ENCODE measurements around the gene ARMC12.

Gene ARMC12

DNA sequence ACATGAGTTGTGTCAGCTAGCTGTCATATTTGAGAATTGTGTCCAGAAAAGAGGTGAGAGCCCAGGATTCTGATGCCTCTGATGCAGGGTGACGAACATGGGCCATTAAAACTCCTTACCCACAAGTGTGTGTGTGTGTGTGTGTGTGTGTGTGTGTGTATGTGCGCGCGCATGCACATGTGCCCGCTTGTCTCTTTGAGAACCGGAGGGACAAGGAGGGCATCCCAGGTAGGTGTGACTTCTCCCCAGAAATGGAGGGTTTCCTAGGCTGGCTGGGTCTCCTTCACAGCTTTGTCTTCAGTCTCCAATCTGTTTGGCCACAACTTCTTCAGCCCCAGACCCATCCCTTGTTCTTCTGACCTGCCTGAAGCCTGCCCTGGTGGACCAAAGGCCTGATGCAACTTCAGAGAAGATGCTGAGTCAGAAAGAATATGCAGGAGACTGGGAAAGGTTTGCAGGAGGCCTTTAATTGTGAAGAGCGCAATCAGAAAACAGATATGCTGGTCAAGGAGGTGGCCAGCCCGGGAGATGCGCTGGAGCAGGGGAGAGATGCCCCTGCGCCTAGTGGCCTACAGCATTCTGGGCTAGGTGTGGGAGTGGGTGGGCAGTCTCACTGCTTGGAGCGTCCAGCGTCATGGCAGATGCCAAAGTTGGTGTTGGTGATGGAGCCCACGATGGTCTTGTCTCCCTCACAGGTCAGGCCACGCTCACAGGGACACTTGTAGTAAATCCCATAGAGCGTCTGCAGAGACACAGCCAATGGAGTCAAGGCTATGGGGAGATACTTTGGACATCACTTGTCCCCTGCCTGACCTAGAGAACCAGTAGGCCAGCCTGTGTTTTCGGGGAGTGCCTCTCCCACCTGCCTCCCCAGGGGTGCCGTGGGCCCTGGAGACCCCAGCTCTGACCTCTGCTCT lies 58.0 kb downstream of the ARMC12 start:
- Histone ChIP-seq H3K4me1 (ENCODE audit: control insufficient read depth, insufficient read depth, low read length) (peaks cover 17% of the 10 kb centered on the region), H3K4me3 (ENCODE audit: low read depth, low read length) (no peak overlapping the region), H3K36me3 (ENCODE audit: control insufficient read depth, insufficient read depth, low read length) (no peaks in the 10 kb centered on the region), H3K9me3 (ENCODE audit: control insufficient read depth, insufficient read depth, low read depth, low read length) (no peaks in the 10 kb centered on the region), H3K9ac (ENCODE audit: low read length) (no peak overlapping the region), H3K27ac (ENCODE audit: low read depth, low read length) (no peak overlapping the region), H3K27me3 (ENCODE audit: control insufficient read depth, insufficient read depth, low read length) (no peaks in the 10 kb centered on the region)

- no peaks in the 10 kb centered on the region for H3K36me3 ChIP-seq (ENCODE audit: control insufficient read depth, insufficient read depth, low read length)
- no peak overlapping the region for H3K27ac ChIP-seq (ENCODE audit: low read depth, low read length)
- H3K9me3 ChIP-seq (ENCODE audit: control insufficient read depth, insufficient read depth, low read depth, low read length), result no peaks in the 10 kb centered on the region
- peaks cover 17% of the 10 kb centered on the region for H3K4me1 ChIP-seq (ENCODE audit: control insufficient read depth, insufficient read depth, low read length)
- no peak overlapping the region for H3K4me3 ChIP-seq (ENCODE audit: low read depth, low read length)
- no peaks in the 10 kb centered on the region for H3K27me3 ChIP-seq (ENCODE audit: control insufficient read depth, insufficient read depth, low read length)
- H3K9ac ChIP-seq (ENCODE audit: low read length), result no peak overlapping the region
Measured at GRCh38 chr6:35795453-35796071, 58.7 kb downstream of the ARMC12 start.

GRCh38 chr6:35796236-35796635 lies 59.4 kb downstream of the ARMC12 start:
- Histone ChIP-seq H3K27me3 (ENCODE audit: control insufficient read depth, insufficient read depth, low read length) (no peaks in the 10 kb centered on the region), H3K36me3 (ENCODE audit: control insufficient read depth, insufficient read depth, low read length) (no peaks in the 10 kb centered on the region), H3K9me3 (ENCODE audit: control insufficient read depth, insufficient read depth, low read depth, low read length) (no peaks in the 10 kb centered on the region), H3K27ac (ENCODE audit: low read depth, low read length) (no peak overlapping the region), H3K4me1 (ENCODE audit: control insufficient read depth, insufficient read depth, low read length) (peaks cover 17% of the 10 kb centered on the region), H3K4me3 (ENCODE audit: low read depth, low read length) (no peak overlapping the region), H3K9ac (ENCODE audit: low read length) (no peak overlapping the region)

DNA sequence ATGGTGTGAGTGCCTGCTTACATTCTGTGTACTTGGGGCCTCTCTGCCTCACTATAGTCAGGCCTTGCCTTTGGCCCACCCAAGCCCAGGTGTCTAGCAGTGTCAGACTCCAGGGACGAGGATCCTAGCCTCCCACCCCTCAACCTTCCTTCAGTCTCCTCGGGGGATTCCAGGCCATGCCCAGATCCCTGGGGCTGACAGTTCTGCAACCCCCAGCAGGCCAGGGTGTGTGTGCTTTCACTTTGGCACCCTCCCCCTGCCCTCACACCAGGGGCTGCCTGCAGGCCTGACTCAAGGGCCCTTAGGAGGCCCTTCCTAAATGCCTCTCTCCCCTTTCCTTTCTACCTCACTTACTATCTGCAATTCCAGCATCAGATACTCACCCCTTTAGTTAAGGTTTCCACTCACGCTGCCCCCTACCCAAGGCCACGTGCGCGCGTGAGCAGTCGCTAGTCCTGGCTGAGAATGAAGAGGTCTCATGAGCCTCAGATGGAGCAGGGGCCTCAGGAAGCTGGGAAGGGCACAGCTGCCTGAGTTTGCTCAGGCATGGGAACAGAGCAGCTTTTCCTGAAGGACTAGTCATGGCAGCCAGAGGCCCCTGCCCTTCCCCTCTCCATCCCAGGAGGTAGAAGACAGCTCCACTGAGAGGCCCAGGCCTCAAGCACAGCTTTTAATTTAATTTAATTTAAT lies 61.1 kb downstream of the ARMC12 start:
- Histone ChIP-seq H3K9me3 (ENCODE audit: control insufficient read depth, insufficient read depth, low read depth, low read length) (no peaks in the 10 kb centered on the region), H3K4me1 (ENCODE audit: control insufficient read depth, insufficient read depth, low read length) (peaks cover 17% of the 10 kb centered on the region), H3K9ac (ENCODE audit: low read length) (no peak overlapping the region), H3K27ac (ENCODE audit: low read depth, low read length) (no peak overlapping the region), H3K27me3 (ENCODE audit: control insufficient read depth, insufficient read depth, low read length) (no peaks in the 10 kb centered on the region), H3K36me3 (ENCODE audit: control insufficient read depth, insufficient read depth, low read length) (no peaks in the 10 kb centered on the region), H3K4me3 (ENCODE audit: low read depth, low read length) (no peak overlapping the region)

Data from HUES6 (cell line).